K562 (cell line): ENCODE measurements around the gene FBXO4. TPM values are rescaled to one million over a fixed set of nuclear protein-coding genes. Genes with fewer than 3 reads are reported as not detected.

Experiments used
- AFF4 ChIP-seq: sonication (generic); formaldehyde crosslinking; IDR thresholded peaks from 2 replicates; pipeline ENCODE4 v1.8.0; 2023; ENCODE audit warnings: mild to moderate bottlenecking, missing genetic modification reagents
- CBX1 ChIP-seq: sonication (generic); IDR thresholded peaks from 2 replicates; pipeline ENCODE4 v1.6.1; 2016; ENCODE audit warnings: antibody characterized with exemption, low read depth, mild to moderate bottlenecking
- CBX3 ChIP-seq, 2 experiments: IDR thresholded peaks; 1 replicate in 1 of 2; 2 replicates in 1 of 2; pipeline ENCODE4 v1.6.1; 2012; ENCODE audit warnings: inconsistent platforms in 2 of 2, low read length in 2 of 2, borderline replicate concordance in 1 of 2, control low read depth in 1 of 2
- DNMT1 ChIP-seq: fragments of 450-650 bp; IDR thresholded peaks from 2 replicates; pipeline ENCODE4 v1.6.1; 2016; ENCODE audit warnings: antibody characterized with exemption, mild to moderate bottlenecking
- EP400 ChIP-seq: fragments of 450-650 bp; IDR thresholded peaks from 2 replicates; pipeline ENCODE4 v1.6.1; 2017; ENCODE audit warnings: antibody characterized with exemption, mild to moderate bottlenecking, moderate library complexity
- GABPB2 ChIP-seq: fragments of 250-450 bp; sonication (Bioruptor Pico); conservative IDR thresholded peaks from 2 replicates; pipeline ENCODE4 v1.5.1; 2021; ENCODE audit warnings: mild to moderate bottlenecking
- JUN ChIP-seq, 2 experiments: sonication (generic) in 1 of 2; formaldehyde crosslinking in 1 of 2; IDR thresholded peaks; 2 replicates each; pipeline versions ENCODE4 v1.6.1 to v1.8.0; 2012 to 2022; ENCODE audit warnings: borderline replicate concordance in 2 of 2, mild to moderate bottlenecking in 2 of 2, improper control_type of control experiment in 1 of 2, low read depth in 1 of 2, low read length in 1 of 2, missing genetic modification reagents in 1 of 2
- MBD2 ChIP-seq: sonication (generic); IDR thresholded peaks from 2 replicates; pipeline ENCODE4 v1.6.1; 2016; ENCODE audit warnings: low read depth, borderline replicate concordance
- RBM22 ChIP-seq: fragments of 200-400 bp; formaldehyde crosslinking; IDR thresholded peaks from 2 replicates; pipeline ENCODE4 v1.6.1; 2018; ENCODE audit warnings: low read length, low read depth; ENCODE audit not compliant: poor library complexity, severe bottlenecking
- SRSF7 ChIP-seq: fragments of 200-400 bp; formaldehyde crosslinking; optimal IDR thresholded peaks from 2 replicates; pipeline ENCODE3; 2017; ENCODE audit warnings: mild to moderate bottlenecking, low read depth, low read length
- ZNF184 ChIP-seq: sonication (generic); formaldehyde crosslinking; IDR thresholded peaks from 2 replicates; pipeline ENCODE4 v1.5.0; 2020; ENCODE audit warnings: missing genetic modification reagents
- ZNF217 ChIP-seq: sonication (generic); formaldehyde crosslinking; IDR thresholded peaks from 2 replicates; pipeline ENCODE4 v1.8.0; 2022; ENCODE audit warnings: mild to moderate bottlenecking, missing genetic modification reagents
- ZNF3 ChIP-seq: fragments of 250-450 bp; sonication (Bioruptor Pico); IDR thresholded peaks from 2 replicates; pipeline ENCODE4 v1.5.0; 2021; ENCODE audit warnings: mild to moderate bottlenecking, moderate library complexity
- ZNF398 ChIP-seq: fragments of 250-450 bp; sonication (Bioruptor Pico); IDR thresholded peaks from 2 replicates; pipeline ENCODE4 v1.8.0; 2021; ENCODE audit warnings: moderate library complexity, mild to moderate bottlenecking, inconsistent platforms
- polyA plus RNA-seq, 8 experiments: library from polyadenylated mRNA; depleted of rRNA in 4 of 8; stranded (reverse) in 5 of 8; unstranded in 3 of 8; fragments of >200 nt; fragmentation: Nextera tagmentation in 2 of 8; fragmentation: Illumina TruSeq in 1 of 8; extraction: Ambion mirVana in 2 of 8; extraction: Trizol in 1 of 8; gene quantifications; 2 replicates each; pipeline versions ENCODE4 v1.2.1 to v1.2.3, GENCODE V29; 2011 to 2014; ENCODE audit warnings: inconsistent platforms in 1 of 8, missing spikeins in 1 of 8
- total RNA-seq, 7 experiments: library from RNA; depleted of rRNA in 6 of 7; stranded (reverse); fragments of >200 nt in 6 of 7; fragmentation: Illumina TruSeq in 2 of 7; extraction: Trizol in 2 of 7; gene quantifications; 2 replicates each; pipeline versions ENCODE4 v1.2.1 to v1.2.3, GENCODE V29; 2011 to 2021; ENCODE audit warnings: low replicate concordance in 1 of 7
- TF ChIP-seq, protein P1 (sequence below): sonication (generic); formaldehyde crosslinking; IDR thresholded peaks from 2 replicates; pipeline ENCODE4 v1.8.0; 2022; ENCODE audit warnings: mild to moderate bottlenecking, missing genetic modification reagents, borderline replicate concordance
- TF ChIP-seq, protein P2 (sequence below): sonication (generic); formaldehyde crosslinking; IDR thresholded peaks from 2 replicates; pipeline ENCODE4 v1.4.0; 2020; ENCODE audit warnings: mild to moderate bottlenecking, missing genetic modification reagents
- TF ChIP-seq, protein P3 (sequence below): IDR thresholded peaks from 2 replicates; pipeline ENCODE4 v1.6.1; 2014; ENCODE audit warnings: antibody characterized with exemption

Gene FBXO4
- total and polyA plus RNA-seq, 9 of the 15 experiments (the other 6 are each of a cell fraction or from before 2014, with no cell fraction given): 5.9 to 33.4 (median 19.6) TPM

DNA sequence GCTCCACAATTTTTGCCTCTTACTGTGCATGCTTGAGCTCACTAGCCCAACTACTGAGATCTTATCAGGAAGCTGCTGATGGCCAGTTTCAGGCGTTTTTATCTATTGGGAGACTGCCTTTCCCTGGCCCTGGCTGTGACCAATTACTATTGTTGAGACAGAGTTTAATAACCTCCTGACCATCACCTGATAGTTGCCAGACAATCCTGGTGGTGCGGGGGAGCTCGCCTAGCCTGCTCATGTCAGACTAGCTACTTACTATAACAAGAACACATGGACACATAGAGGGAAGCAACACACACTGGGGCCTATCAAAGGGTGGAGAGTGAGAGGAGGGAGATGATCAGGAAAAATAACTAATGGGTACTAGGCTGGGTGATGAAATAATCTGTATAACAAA lies 41.8 kb upstream of the FBXO4 start (continued):
- TF ChIP-seq, protein P1, sequence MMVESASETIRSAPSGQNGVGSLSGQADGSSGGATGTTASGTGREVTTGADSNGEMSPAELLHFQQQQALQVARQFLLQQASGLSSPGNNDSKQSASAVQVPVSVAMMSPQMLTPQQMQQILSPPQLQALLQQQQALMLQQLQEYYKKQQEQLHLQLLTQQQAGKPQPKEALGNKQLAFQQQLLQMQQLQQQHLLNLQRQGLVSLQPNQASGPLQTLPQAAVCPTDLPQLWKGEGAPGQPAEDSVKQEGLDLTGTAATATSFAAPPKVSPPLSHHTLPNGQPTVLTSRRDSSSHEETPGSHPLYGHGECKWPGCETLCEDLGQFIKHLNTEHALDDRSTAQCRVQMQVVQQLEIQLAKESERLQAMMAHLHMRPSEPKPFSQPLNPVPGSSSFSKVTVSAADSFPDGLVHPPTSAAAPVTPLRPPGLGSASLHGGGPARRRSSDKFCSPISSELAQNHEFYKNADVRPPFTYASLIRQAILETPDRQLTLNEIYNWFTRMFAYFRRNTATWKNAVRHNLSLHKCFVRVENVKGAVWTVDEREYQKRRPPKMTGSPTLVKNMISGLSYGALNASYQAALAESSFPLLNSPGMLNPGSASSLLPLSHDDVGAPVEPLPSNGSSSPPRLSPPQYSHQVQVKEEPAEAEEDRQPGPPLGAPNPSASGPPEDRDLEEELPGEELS (CRISPR knock-in tag): no peak
- TF ChIP-seq ZNF398 (CRISPR knock-in tag) (no peak), SRSF7 (no peak), CBX3 (IDR thresholded peaks at IDR 0.05; ENCODE audit: borderline replicate concordance in 1 of 2, low read length in 2 of 2) (no peak), ZNF184 (CRISPR knock-in tag) (no peak), AFF4 (no peak), ZNF3 (CRISPR knock-in tag) (no peak), GABPB2 (CRISPR knock-in tag) (no peak), JUN (IDR thresholded peaks at IDR 0.05; ENCODE audit: borderline replicate concordance, low read depth, low read length) (no peak), JUN (CRISPR knock-in tag; IDR thresholded peaks at IDR 0.05; ENCODE audit: borderline replicate concordance) (no peak), MBD2 (no peak), CBX1 (no peak), ZNF217 (CRISPR knock-in tag) (no peak), DNMT1 (no peak), RBM22 (no peak), EP400 (peak; percentile 68)
- TF ChIP-seq, protein P2, sequence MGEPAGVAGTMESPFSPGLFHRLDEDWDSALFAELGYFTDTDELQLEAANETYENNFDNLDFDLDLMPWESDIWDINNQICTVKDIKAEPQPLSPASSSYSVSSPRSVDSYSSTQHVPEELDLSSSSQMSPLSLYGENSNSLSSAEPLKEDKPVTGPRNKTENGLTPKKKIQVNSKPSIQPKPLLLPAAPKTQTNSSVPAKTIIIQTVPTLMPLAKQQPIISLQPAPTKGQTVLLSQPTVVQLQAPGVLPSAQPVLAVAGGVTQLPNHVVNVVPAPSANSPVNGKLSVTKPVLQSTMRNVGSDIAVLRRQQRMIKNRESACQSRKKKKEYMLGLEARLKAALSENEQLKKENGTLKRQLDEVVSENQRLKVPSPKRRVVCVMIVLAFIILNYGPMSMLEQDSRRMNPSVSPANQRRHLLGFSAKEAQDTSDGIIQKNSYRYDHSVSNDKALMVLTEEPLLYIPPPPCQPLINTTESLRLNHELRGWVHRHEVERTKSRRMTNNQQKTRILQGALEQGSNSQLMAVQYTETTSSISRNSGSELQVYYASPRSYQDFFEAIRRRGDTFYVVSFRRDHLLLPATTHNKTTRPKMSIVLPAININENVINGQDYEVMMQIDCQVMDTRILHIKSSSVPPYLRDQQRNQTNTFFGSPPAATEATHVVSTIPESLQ: no peak
- TF ChIP-seq, protein P3, sequence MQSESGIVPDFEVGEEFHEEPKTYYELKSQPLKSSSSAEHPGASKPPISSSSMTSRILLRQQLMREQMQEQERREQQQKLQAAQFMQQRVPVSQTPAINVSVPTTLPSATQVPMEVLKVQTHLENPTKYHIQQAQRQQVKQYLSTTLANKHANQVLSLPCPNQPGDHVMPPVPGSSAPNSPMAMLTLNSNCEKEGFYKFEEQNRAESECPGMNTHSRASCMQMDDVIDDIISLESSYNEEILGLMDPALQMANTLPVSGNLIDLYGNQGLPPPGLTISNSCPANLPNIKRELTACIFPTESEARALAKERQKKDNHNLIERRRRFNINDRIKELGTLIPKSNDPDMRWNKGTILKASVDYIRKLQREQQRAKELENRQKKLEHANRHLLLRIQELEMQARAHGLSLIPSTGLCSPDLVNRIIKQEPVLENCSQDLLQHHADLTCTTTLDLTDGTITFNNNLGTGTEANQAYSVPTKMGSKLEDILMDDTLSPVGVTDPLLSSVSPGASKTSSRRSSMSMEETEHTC: 0 out of 2 replicates have a peak, but pooled peaks have one; percentile 51
